Measurements from ENCODE around the gene CNTN4.

CNTN4 gene

GRCh38 chr3:2995195-2995594 lies 896.5 kb downstream of the CNTN4 start:
- no peak for DNase-seq

GRCh38 chr3:3005146-3005744 lies 906.6 kb downstream of the CNTN4 start:
- no peak for DNase-seq

- no peak for DNase-seq
These were observed 914.8 kb downstream of the CNTN4 start for GRCh38 chr3:3013317-3014052.

- DNase-seq: peak; percentile 46
These were observed 916.8 kb downstream of the CNTN4 start for GRCh38 chr3:3015185-3016089.

- DNase-seq: no peak
These were observed 917.6 kb downstream of the CNTN4 start for GRCh38 chr3:3016226-3016625.

GRCh38 chr3:3020209-3020608 lies 921.5 kb downstream of the CNTN4 start:
- no peak for DNase-seq

GRCh38 chr3:3023111-3023745 lies 924.6 kb downstream of the CNTN4 start:
- no peak for DNase-seq

- no peak for DNase-seq
These were observed 929.4 kb downstream of the CNTN4 start for GRCh38 chr3:3027976-3028567.

- DNase-seq: no peak
These were observed 932.7 kb downstream of the CNTN4 start for GRCh38 chr3:3031326-3031725.

- DNase-seq: no peak
These were observed 938.5 kb downstream of the CNTN4 start for GRCh38 chr3:3037156-3037555.

GRCh38 chr3:3038201-3038991 lies 939.7 kb downstream of the CNTN4 start:
- no peak for DNase-seq

- no peak for DNase-seq
These were observed 955.3 kb downstream of the CNTN4 start for GRCh38 chr3:3053974-3054373.

GRCh38 chr3:3059645-3060044 lies 961.0 kb downstream of the CNTN4 start:
- DNase-seq: no peak

GRCh38 chr3:3064297-3064696 lies 965.6 kb downstream of the CNTN4 start:
- no peak for DNase-seq

- DNase-seq: no peak
These were observed 967.2 kb downstream of the CNTN4 start for GRCh38 chr3:3065876-3066275.

GRCh38 chr3:3066378-3066777 lies 967.7 kb downstream of the CNTN4 start:
- no peak for DNase-seq

- no peak for DNase-seq
These were observed 968.2 kb downstream of the CNTN4 start for GRCh38 chr3:3066910-3067309.

GRCh38 chr3:3068358-3068881 lies 969.8 kb downstream of the CNTN4 start:
- no peak for DNase-seq

GRCh38 chr3:3069723-3070122 lies 971.1 kb downstream of the CNTN4 start:
- peak; percentile 51 for DNase-seq

GRCh38 chr3:3071136-3071535 lies 972.5 kb downstream of the CNTN4 start:
- peak; percentile 64 for DNase-seq

- no peak for DNase-seq
These were observed 976.0 kb downstream of the CNTN4 start for GRCh38 chr3:3074551-3075257.
